PC-3 (cell line): ENCODE measurements around the gene ZNF438.

ENCODE experiments used
- CTCF ChIP-seq: fragments of 300-600 bp; sonication (generic); conservative IDR thresholded peaks from 2 replicates; pipeline ENCODE4 v1.5.1; 2017; ENCODE audit warnings: antibody characterized with exemption, low read depth, mild to moderate bottlenecking, low read length
- EZH2 ChIP-seq: fragments of 300-600 bp; sonication (generic); IDR thresholded peaks from one replicate; pipeline ENCODE4 v1.6.1; 2017; ENCODE audit warnings: antibody characterized with exemption, mild to moderate bottlenecking, low read length; ENCODE audit not compliant: unreplicated experiment

- TF ChIP-seq EZH2, result no peak
- no peak for TF ChIP-seq CTCF
These were observed 128.1 kb downstream of the ZNF438 start for GRCh38 chr10:30903397-30904138.
